DOHH2 (cell line): Measurements from ENCODE around the gene KDM7A.

Experiments used
- H3F3A ChIP-seq: fragments of 200-600 bp; sonication (generic), shearing (Covaris generic); 2 replicates; pipeline ENCODE4 v1.6.0; 2016; ENCODE audit warnings: antibody characterized with exemption, mild to moderate bottlenecking; ENCODE audit not compliant: control insufficient read depth, insufficient read depth
- H3K27ac ChIP-seq: fragments of 200-600 bp; sonication (generic); 2 replicates; pipeline ENCODE4 v1.5.1; 2014; ENCODE audit warnings: low read depth, mild to moderate bottlenecking, low read length, moderate library complexity
- H3K27me3 ChIP-seq: fragments of 200-600 bp; sonication (generic); 2 replicates; pipeline ENCODE4 v1.6.1; 2014; ENCODE audit warnings: mild to moderate bottlenecking, low read length, mixed read lengths; ENCODE audit not compliant: control insufficient read depth
- H3K36me3 ChIP-seq: fragments of 200-600 bp; sonication (generic); 2 replicates; pipeline ENCODE4 v1.6.1; 2014; ENCODE audit warnings: mild to moderate bottlenecking, low read length, moderate library complexity, mixed read lengths; ENCODE audit not compliant: control insufficient read depth
- H3K4me1 ChIP-seq: fragments of 200-600 bp; sonication (generic); 2 replicates; pipeline ENCODE4 v1.6.1; 2014; ENCODE audit warnings: mild to moderate bottlenecking, low read length, mixed read lengths; ENCODE audit not compliant: control insufficient read depth
- H3K4me2 ChIP-seq: fragments of 200-600 bp; sonication (generic); 2 replicates; pipeline ENCODE4 v1.6.0; 2014; ENCODE audit warnings: mild to moderate bottlenecking, low read length, moderate library complexity
- H3K4me3 ChIP-seq: fragments of 200-600 bp; sonication (generic); 2 replicates; pipeline ENCODE4 v1.5.1; 2014; ENCODE audit warnings: mild to moderate bottlenecking, low read length, mixed read lengths
- H3K79me2 ChIP-seq: fragments of 200-600 bp; sonication (generic); 2 replicates; pipeline ENCODE4 v1.6.1; 2014; ENCODE audit warnings: mild to moderate bottlenecking, low read length, mixed read lengths; ENCODE audit not compliant: control insufficient read depth
- H3K9me2 ChIP-seq: fragments of 200-600 bp; sonication (generic); replicated peaks from 2 replicates; pipeline ENCODE4 v1.6.1; 2014; ENCODE audit warnings: mild to moderate bottlenecking, low read length, mixed read lengths; ENCODE audit not compliant: control insufficient read depth
- H3K9me3 ChIP-seq: fragments of 200-600 bp; sonication (generic); 2 replicates; pipeline ENCODE4 v1.6.1; 2014; ENCODE audit warnings: antibody characterized with exemption, low read length, mixed read lengths; ENCODE audit not compliant: control insufficient read depth, insufficient read depth
- H4K20me1 ChIP-seq: fragments of 200-600 bp; sonication (generic); 2 replicates; pipeline ENCODE4 v1.6.0; 2014; ENCODE audit warnings: low read depth, mild to moderate bottlenecking, antibody characterized with exemption, low read length, moderate library complexity; ENCODE audit not compliant: control insufficient read depth, insufficient read depth
- CTCF ChIP-seq: fragments of 200-600 bp; sonication (generic); IDR thresholded peaks from one replicate; pipeline ENCODE4 v1.5.1; 2014; ENCODE audit warnings: antibody characterized with exemption, mild to moderate bottlenecking, low read depth, low read length; ENCODE audit not compliant: poor library complexity, severe bottlenecking
- EZH2phosphoT487 ChIP-seq: fragments of 200-600 bp; sonication (generic); IDR thresholded peaks from 2 replicates; pipeline ENCODE4 v1.6.1; 2017; ENCODE audit warnings: borderline replicate concordance, mild to moderate bottlenecking, antibody characterized with exemption, low read length, moderate library complexity, mixed read lengths

KDM7A gene

GRCh38 chr7:140192176-140192575 lies 15.4 kb upstream of the KDM7A start:
- Histone ChIP-seq H3K79me2 (no peaks in the 10 kb centered on the region), H3K4me3 (no peak overlapping the region), H3K9me3 (no peaks in the 10 kb centered on the region), H3K4me1 (peaks cover 42% of the 10 kb centered on the region), H3K4me2 (no peak overlapping the region), H3K27me3 (no peaks in the 10 kb centered on the region), H3K27ac (no peak overlapping the region), H3K36me3 (no peaks in the 10 kb centered on the region), H4K20me1 (no peaks in the 10 kb centered on the region), H3F3A (peaks cover 10% of the 10 kb centered on the region), H3K9me2 (no peaks in the 10 kb centered on the region)
- TF ChIP-seq CTCF, result no peak

DNA sequence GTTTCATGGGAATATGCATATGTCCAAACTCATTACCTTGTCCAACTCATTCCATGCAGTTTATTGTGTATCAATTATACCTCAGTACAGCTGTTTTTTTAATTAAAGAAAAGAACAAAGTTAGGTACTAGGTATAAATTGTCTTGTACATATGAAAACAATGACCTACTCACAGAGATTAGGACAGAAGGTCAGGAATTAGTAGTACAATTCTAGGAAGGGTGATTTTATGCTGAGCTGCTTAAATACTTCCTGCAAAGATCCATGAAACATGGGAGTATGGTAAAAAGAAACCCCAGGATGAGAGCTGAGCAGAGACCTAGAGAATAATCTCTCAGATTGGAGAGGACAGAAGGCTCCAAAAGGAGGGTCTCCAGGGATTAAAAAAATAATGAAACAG lies 13.8 kb upstream of the KDM7A start:
- no peak overlapping the region for H3K4me2 ChIP-seq
- no peaks in the 10 kb centered on the region for H3K36me3 ChIP-seq
- H3F3A ChIP-seq, result peaks cover 10% of the 10 kb centered on the region
- no peak overlapping the region for H3K27ac ChIP-seq
- no peaks in the 10 kb centered on the region for H3K79me2 ChIP-seq
- H3K4me3 ChIP-seq, result no peak overlapping the region
- H3K9me2 ChIP-seq, result no peaks in the 10 kb centered on the region
- H3K27me3 ChIP-seq, result no peaks in the 10 kb centered on the region
- no peaks in the 10 kb centered on the region for H4K20me1 ChIP-seq
- TF ChIP-seq EZH2phosphoT487 (no peak), CTCF (no peak)
- H3K9me3 ChIP-seq, result no peaks in the 10 kb centered on the region
- peaks cover 38% of the 10 kb centered on the region for H3K4me1 ChIP-seq

- H3K9me2 ChIP-seq, result no peaks in the 10 kb centered on the region
- H3K9me3 ChIP-seq, result no peaks in the 10 kb centered on the region
- no peak overlapping the region for H3K4me3 ChIP-seq
- peaks cover 10% of the 10 kb centered on the region for H3F3A ChIP-seq
- no peaks in the 10 kb centered on the region for H4K20me1 ChIP-seq
- peaks cover 38% of the 10 kb centered on the region for H3K4me1 ChIP-seq
- TF ChIP-seq CTCF (no peak), EZH2phosphoT487 (no peak)
- no peak overlapping the region for H3K27ac ChIP-seq
- no peak overlapping the region for H3K4me2 ChIP-seq
- no peaks in the 10 kb centered on the region for H3K27me3 ChIP-seq
- no peaks in the 10 kb centered on the region for H3K36me3 ChIP-seq
- H3K79me2 ChIP-seq, result no peaks in the 10 kb centered on the region
Observed at GRCh38 chr7:140189917-140190316, 13.1 kb upstream of the KDM7A start.

DNA sequence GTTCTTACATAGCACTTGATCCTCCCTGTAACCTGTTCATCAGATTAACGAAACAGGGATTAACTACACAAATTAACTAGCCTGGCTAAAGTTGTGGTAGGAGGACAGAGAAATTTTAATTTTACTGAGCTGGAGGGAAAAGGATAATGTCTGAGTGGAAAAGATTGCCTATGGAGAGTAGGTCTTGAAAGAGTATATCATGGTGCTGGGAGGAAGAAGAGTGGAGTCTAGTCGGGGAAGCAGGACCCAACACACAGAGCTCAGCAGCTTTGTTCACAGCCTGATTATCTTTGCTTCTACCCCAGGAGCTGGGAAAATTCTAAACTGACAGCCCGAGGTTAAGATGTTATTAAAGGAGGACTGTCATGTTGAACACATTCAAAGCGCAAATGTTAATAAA lies 6.1 kb upstream of the KDM7A start:
- Histone ChIP-seq H3K4me2 (peak overlapping the region; percentile 34), H3K27me3 (no peaks in the 10 kb centered on the region), H3K4me1 (peaks cover 64% of the 10 kb centered on the region), H3F3A (peaks cover 21% of the 10 kb centered on the region), H3K36me3 (0 out of 2 replicates have a peak, but pooled peaks cover 7% of the 10 kb centered on the region), H3K9me2 (no peaks in the 10 kb centered on the region), H3K4me3 (peak overlapping the region; percentile 27; the same call in 1 of the 2 replicates), H3K27ac (peak overlapping the region; percentile 28), H4K20me1 (no peaks in the 10 kb centered on the region), H3K9me3 (no peaks in the 10 kb centered on the region), H3K79me2 (peaks cover 13% of the 10 kb centered on the region)
- TF ChIP-seq CTCF (no peak), EZH2phosphoT487 (no peak)
